GM19193 (cell line): ENCODE data around the gene CACNA2D3.

Source experiments
- POLR2A ChIP-seq: IDR thresholded peaks from 4 replicates; pipeline ENCODE4 v1.6.1; 2011; ENCODE audit not compliant: insufficient read depth, insufficient read length; ENCODE audit errors: extremely low read depth

Gene CACNA2D3

GRCh38 chr3:54845011-54845410 is 722.7 kb downstream of the CACNA2D3 start:
- TF ChIP-seq POLR2A: no peak

GRCh38 chr3:54845551-54845950 is 723.2 kb downstream of the CACNA2D3 start:
- TF ChIP-seq POLR2A: no peak

DNA sequence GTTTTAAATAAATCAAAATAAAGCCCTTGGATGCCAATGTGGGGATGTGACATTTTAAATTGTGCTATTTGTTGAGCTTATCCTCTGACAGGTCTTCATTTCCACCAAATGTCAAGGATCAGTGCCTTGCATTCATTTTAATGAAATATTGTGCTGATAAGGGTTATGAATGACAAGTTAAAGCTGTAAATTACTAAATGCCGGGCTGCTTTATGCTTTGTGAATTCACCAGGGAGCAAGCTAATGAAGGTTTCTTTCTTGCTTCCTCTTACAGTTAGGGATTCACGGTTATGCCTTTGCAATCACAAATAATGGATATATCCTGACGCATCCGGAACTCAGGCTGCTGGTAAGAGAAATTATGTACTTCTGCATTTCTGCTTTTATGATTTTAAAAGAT is 723.8 kb downstream of the CACNA2D3 start:
- TF ChIP-seq POLR2A: no peak

DNA sequence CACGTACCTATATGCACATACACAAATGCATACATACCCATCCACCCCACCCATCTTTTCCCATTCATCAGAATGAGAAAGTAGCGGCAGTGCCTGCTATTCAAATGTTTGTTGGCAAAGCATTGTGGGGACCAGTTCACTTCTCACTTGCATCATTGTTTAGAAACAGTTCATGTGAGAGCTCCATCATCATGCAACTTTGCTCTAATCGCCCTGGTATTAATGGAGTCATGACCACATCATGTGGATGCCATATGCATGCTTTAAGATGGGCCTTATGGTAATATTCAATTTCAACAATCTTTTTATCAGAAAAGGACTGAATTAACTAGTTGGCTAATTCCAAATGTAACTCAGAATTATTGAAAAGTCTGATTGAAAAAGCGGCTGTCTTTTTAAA is 725.0 kb downstream of the CACNA2D3 start:
- TF ChIP-seq POLR2A: no peak

DNA sequence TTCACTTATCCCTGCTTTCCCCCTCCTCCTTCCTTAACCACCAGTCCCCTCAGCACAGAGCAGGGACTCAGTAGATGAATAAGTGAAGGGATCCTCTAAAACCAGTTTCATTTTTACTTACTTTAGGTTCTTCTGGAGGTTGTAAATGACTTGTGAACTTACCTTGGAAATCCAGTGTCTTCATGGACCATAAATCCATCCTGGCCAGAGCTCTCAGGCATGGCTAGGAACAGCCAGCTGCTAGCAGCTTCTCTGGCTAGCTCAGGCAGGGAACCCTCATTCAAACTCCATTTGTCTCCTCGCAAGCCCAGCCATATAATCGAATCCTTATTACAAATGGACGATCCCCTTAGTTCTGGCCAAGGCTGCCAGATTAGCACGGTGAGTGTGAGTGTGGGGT is 727.0 kb downstream of the CACNA2D3 start:
- TF ChIP-seq POLR2A: no peak

- TF ChIP-seq POLR2A: no peak
Measured at GRCh38 chr3:54850484-54851018, 728.2 kb downstream of the CACNA2D3 start.

- no peak for TF ChIP-seq POLR2A
Measured at GRCh38 chr3:54853573-54854404, 731.4 kb downstream of the CACNA2D3 start.

- TF ChIP-seq POLR2A: no peak
Measured at GRCh38 chr3:54856271-54856670, 733.9 kb downstream of the CACNA2D3 start.

GRCh38 chr3:54857343-54857742 is 735.0 kb downstream of the CACNA2D3 start:
- TF ChIP-seq POLR2A: no peak

DNA sequence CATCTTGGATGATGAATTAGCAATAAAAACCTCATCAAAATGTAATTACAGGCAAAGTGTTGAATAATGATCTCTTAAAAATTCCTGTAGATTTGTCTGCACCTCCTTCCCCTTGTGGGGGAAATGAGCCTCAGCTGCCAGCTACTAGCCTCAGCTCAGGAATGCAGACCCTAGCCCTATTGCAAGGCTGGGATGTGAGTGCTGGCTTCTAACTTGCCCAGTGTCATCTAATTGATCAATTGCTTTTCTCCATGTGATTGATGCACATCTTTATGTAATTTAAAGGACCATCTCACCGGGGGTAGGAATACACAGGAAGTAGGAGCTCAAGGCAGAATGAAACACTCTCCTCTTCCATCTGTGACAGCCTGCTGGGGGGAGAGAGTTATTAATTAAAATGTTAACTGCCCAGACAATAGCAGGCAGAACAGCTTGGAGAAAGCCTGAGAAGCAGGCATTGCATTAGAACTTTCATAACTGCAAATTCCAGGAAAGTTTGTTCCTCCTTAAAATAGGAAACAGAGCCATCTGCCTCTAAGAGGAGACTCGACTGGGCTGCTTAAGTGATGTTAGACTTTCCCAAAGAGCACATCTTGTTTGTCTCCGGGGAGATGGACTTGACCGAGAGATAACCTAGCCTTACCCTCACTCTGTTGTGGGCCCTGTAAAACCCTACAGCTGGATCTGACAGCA is 735.9 kb downstream of the CACNA2D3 start:
- no peak for TF ChIP-seq POLR2A

DNA sequence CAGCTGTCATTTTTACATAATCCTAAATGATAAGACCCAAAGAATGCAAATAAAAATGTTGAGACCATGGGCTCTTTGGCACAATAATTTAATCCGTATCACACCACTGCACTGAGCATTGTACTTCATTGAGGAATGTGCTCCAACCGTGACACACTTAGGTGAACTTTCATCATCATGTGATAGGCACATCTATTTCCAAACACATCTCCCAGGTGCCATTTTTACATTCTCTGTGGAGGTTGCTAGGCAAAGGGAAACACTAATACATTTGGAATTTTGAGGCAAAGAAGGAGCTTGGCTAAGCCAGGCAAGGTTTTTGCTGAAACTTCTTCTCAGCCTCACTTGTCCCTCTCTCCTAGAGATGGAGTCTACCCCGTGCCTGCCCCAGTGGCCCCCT is 736.8 kb downstream of the CACNA2D3 start:
- TF ChIP-seq POLR2A: no peak

DNA sequence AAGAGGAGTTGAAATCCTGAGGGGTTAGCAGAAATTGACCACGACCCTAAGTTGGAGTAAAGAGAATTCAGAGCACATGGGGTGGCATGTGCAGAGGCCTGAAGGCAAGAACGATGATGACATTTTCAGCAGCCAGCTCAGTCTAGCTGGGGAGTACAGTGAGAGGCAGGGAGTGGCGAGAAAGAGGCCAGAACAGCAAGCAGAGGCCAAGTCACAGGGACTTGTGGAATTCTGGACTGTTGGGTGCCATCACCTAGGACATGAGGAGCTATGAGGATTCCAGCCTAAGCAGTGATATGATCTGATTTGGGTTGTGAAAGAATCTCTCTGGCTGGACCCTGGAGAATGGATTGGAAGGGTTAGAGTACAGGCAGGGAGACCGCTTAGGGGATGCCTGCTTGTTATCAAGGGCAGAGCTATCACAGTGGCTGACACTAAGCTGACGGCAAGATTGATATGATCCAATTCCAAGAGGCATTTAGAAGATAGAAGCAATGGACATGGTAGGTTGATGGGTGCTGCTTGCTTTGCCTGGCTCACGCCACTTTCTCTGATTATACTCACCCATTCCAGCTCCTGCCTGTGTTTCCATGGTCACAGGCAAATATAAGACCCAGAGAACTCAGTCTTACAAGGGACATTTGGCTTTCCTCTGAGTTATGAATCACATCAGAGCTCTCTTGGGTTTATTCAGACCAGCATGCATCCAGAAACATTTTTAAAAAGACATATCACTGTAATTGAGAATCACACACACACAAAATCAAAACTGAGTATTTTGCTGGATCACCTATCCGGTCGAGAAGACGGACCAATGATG is 739.1 kb downstream of the CACNA2D3 start:
- TF ChIP-seq POLR2A: no peak

DNA sequence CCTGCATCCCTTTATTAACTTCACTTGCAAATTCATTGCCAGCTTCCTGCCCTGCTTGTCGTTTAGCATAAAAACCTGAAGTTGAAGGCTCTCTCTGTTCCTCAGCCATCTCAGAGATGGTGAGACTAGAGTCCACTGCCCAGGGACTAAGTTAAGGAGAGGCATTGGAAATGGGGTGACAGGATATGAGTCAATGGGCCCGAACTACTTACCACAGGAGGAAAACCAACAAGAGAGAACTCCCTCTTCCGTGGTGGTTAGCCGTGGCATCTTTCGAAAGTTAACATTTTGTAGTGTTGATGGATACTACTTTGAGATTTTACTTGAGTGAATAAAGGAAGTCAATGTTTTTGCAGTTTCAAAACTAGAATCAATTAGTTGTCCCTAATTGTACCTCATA is 740.2 kb downstream of the CACNA2D3 start:
- TF ChIP-seq POLR2A: no peak

GRCh38 chr3:54863366-54863765 is 741.0 kb downstream of the CACNA2D3 start:
- TF ChIP-seq POLR2A: no peak

DNA sequence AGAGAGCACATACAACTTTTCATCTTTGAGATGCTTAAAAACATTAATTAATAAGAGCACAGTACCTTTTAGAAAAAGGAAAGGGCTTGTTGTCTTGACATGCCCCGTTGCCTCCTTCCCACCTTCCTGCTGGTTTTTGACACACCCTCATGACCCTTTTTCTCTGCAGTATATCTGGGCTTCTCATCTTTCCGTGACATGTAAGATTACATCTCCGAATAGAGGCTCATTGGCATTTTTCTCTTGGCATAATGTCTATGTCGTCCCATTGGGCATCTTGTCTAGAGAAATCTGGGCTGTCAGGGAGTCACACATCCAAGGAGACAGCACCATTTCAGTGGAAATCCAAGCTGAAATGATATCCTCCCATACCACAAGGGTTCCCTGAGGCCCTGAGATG is 741.4 kb downstream of the CACNA2D3 start:
- no peak for TF ChIP-seq POLR2A
